Stimulated activated CD4-positive, alpha-beta T cell treated with anti-CD3 and anti-CD28 coated beads, Interleukin-15, amount 100 ng/mL, for 48 hours (primary cell): ENCODE data around the gene ARL4C.

Source experiments
- DNase-seq, 2 donors: peaks; one replicate each; pipeline ENCODE4 v3.0.0-alpha.2; 2020; ENCODE audit warnings: low read depth in 2 of 2

The ARL4C gene

DNA sequence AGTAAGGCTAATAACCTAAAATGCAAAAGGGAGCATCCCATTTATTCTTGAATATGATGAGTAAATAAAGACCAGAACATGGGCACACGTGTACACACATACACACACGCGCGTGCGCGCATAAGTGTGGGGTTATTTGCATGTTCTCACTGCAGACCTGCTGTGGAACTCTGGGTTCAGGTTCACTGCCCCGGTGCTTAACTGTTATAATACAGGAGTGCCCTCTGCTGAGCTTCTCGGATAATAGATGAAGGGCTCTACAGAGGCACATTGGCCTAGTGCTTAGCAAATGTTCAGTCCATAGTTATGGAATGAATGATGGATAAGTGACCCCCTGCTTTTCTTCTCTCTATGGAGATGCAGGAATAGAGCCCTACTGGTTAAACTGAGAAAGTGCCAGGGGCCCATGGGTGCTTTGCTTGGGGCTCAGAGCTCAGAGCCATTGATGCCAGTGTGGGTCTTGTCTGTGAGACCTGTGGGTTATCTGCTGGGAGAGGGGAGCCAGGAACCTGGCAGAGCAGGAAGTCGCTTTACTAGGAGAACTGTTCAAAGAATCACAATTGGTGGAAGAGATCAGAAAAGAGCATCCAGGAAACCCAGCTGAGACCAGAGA, 3.6 kb upstream of the ARL4C start:
- DNase-seq = peak in 1 of 2 donors; percentile 58

DNA sequence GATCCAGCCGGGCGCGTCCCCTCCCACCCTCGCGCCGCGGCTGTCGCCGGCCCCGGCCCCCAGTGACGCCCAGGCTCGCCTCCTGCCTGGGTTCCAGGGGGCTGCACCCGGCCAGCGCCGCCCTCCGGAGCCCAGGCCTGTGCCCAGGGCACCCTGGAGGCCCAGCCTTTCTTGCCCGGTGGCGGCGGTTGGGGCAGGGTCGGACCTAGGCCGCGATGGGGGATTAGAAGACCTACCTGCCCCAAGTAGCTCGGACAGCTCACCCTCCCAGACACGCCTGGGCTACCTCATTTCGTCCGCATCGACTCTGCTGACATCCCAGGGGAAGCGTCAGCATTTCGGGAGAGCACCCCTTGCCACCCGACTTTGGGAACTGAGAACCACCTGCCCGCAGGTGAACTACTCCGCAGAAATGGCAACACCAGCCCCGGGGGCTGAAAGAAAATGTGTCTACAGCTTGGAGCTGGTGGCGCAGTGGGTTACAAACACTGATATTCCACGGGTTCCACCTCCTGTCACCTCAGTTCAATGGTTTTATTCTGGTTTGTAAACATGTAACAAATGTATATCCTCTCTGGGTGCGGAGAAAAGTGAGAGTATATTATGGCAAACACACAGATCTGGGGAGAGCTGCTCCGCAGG, 834 bp upstream of the ARL4C start:
- no peak for DNase-seq

DNA sequence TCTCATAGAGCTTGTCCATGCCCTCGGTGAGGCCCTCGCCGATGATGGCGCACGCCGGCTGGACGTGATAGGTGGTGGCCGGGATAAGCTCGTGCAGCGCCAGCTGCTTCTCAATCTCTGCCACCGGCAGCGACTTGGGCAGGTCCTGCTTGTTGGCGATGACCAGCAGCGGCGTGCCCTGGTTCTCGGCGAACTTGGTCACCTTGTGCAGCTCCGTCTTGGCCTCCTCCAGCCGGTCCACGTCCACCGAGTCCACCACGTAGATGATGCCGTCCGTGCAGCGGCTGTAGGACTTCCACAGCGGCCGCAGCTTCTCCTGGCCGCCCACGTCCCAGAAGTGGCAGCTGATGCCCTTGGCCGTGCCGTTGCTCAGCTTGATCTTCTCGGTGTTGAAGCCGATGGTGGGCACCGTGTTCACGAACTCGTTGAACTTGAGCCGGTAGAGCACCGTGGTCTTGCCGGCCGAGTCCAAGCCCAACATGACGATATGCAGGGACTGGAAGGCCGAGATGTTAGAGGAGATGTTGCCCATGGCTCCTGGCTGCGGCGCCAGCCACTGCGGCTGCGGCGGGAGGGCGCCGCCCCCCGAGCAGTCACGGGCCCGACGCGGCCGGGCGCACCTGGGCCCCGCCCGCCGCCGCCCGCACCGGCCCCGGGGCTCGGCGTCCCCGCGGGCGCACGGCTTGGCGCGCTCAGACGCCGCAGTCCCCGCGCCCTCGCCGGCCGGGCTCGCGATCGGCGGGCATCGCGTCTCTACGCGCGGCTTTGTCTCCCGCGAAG, 636 bp downstream of the ARL4C start:
- no peak for DNase-seq

- no peak for DNase-seq
Observed at GRCh38 chr2:234495251-234496054, 1.4 kb downstream of the ARL4C start.

GRCh38 chr2:234494361-234495250, 2.3 kb downstream of the ARL4C start:
- DNase-seq = no peak

DNA sequence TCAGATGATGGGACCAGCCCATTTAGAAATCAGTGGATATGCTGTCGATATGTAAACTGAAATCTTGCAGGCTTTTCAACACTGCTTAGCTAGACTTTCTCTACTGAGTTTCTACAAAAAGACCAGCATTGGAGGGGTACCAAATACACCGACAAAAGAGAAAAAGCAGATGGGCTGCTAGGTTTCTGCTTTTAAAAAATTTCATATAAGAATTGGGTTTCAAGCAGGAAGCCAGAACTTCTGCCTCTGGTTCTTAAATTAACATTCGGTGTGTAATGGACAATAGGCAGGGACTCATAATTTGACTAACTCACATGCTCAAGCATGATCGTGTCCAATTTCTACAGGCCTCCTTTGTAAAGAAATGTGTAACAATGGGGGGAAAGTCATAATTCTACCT, 3.1 kb downstream of the ARL4C start:
- no peak for DNase-seq

GRCh38 chr2:234492717-234493485, 4.0 kb downstream of the ARL4C start:
- no peak for DNase-seq

DNA sequence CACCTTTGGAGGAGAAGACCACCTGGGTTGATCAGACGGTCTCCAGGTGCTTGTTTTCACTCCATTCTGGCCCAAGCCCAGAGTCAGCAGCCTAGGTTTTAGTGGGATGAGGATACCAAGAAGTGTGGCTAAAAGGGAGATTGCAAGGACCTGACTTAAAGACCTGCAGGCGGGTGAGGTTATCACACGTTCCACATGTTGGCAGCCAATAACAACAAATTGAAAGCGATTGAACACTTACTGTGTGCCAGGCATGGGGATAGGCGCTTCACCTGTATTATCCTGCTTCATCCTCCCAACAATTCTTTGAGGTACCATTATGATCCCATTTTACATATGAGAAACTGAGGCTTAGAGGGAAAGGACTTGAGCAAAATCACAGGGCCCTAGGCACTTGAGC, 5.0 kb downstream of the ARL4C start:
- DNase-seq = no peak

GRCh38 chr2:234491281-234491680, 5.6 kb downstream of the ARL4C start:
- DNase-seq = no peak

DNA sequence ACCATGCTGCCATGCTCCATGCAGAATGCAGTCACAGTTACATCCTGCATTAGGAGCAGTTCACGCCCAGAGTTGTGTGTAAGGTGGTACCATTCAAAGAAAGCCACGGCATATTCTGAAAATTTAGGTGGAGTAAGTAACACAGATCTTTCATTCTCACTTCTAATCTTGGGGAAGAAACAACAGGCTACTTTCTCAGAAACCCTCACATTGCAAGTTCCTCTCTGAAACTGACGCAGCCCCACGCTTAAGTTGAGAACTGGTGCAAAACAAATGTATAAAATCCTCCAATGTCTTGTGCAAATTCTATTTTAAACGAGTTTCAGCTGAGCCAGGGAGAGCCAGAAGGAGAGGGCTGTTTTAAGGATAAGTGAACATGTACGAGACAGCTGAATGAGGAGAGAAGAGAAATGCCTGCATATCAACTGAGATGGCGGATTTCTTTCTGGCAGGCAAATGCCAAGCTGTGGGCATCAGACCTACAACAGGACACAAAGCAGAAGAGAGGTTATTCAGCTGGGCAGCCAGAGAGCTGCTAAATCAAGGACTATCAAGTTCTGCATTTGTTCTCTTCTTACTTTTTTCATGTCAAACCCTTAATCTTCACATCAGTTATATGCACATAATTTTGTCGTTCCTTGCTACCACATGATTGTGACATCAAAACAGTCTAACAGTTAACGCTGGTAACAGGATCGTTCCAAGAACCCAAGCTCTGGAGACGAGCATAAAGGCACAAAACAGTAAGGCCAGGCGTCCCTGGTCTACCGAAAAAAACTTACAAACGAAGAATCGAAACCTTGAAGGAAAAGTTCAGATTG, 6.4 kb downstream of the ARL4C start:
- DNase-seq = no peak

DNA sequence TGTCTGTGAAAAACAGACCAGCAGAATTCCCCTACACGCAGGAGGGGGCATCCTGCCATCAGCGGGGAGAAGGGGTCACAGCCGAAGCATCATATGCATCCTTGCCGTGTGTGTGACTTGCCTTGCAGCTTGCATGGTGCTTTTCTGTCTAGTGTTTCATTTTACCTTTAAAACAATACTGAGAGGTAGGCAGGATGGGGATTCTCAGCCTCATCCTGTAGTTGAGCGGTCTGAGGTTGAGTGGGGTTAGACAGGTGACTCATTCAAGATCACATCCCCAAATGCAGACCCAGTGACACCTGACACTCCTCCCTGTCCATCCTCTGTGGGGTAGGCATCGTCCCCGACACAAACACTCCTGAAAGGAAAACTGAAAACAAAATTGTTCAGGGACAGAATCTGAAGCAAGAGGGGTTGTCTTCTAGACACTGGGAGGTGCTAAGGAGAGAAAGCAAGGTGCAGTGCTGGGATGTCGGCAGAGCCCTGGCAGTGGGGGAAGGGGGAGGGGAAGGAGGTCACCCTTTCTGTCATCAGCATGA, 7.9 kb downstream of the ARL4C start:
- peak in 1 of 2 donors; percentile 54 for DNase-seq

GRCh38 chr2:234488486-234488885, 8.4 kb downstream of the ARL4C start:
- DNase-seq = no peak

GRCh38 chr2:234487356-234487755, 9.5 kb downstream of the ARL4C start:
- DNase-seq = no peak

DNA sequence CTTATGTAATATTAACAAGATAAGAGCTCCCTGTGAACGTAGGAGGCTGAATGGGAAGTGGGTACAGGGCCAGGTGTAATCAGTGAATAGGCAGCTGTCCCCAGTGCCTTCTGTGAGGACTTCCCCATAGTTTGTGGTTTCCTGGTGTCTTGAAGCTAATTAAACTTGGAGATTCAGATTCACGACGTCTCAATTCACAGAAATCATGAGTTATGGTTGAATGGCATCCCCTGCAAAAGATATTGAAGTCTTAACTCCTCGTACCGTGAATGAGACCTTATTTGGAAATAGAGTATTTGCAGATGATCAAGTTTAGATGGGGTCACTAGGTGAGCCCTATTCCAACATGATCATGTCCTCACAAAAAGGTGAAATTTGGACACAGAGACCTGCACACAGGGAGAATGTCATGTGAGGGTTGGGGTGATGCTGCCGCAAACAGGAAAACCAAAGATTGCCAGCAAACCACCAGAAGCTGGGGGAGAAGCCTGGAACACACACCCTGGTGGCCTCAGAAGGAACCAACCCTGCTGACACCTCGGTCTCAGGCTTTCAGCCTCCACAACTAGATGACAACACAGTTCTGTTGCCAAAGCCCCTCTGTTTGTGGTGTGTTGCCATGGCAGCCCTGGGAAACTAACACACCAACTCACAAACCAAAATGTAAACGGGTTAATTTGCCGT, 13.2 kb downstream of the ARL4C start:
- peak; percentile 66 for DNase-seq

GRCh38 chr2:234481301-234481700, 15.6 kb downstream of the ARL4C start:
- DNase-seq = no peak

DNA sequence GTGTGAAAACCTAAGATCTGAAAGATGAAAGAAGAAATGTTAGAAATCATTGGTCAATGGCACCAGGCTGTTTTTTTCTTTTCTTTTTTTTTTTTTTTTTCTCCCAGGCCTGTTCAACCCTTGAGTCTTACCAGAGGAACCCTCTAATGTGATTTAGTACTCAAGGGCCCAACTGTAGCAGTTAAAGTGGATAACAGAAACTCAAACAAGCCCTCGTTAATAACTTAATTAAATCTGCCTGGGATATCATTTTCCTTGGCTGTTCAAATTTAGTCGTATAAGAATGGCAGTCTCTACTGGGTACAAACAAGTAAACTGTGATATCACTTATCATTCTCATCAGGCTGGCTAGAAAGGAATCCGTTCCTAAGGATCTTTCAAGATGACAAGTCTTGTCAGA, 16.5 kb downstream of the ARL4C start:
- DNase-seq = no peak

DNA sequence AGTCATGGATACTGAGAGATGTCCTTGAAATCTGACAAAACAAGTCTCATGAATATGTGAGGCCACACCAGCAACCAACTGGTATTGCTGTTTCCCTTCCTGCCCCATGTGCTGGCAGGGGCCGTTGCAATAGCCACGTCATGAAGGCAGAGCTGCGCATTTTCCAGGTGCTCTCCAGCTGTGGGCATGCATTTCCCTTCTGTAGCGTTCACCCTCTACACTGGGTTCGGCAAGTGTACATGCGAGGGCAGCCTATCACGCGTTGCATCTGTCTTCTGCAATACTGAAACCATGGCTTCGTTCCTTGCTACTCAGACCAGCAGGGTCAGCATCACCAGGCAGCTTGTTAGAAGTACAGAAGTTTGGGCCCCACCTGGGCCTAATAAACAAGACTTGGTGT, 17.4 kb downstream of the ARL4C start:
- no peak for DNase-seq

- DNase-seq = no peak
Observed at GRCh38 chr2:234478121-234478858, 18.6 kb downstream of the ARL4C start.
